Activated CD4-positive, CD25-positive, alpha-beta regulatory T cell treated with anti-CD3 and anti-CD28 coated beads, Interleukin-2, amount 50 U/mL, for 16 hours (primary cell): ENCODE results near the gene ZNF846.
A peak's percentile ranks its signal among the peaks of the same experiment; 100 is the strongest.
"Not testable (repeated sequence)": the region's sequence is repeated elsewhere in the genome, so short reads cannot be mapped to it uniquely, and the experiment has no call there.

Source experiments
- DNase-seq: peaks from one replicate; pipeline ENCODE4 v3.0.0-alpha.2; 2020; ENCODE audit warnings: low read depth, low spot score

Gene ZNF846

DNA sequence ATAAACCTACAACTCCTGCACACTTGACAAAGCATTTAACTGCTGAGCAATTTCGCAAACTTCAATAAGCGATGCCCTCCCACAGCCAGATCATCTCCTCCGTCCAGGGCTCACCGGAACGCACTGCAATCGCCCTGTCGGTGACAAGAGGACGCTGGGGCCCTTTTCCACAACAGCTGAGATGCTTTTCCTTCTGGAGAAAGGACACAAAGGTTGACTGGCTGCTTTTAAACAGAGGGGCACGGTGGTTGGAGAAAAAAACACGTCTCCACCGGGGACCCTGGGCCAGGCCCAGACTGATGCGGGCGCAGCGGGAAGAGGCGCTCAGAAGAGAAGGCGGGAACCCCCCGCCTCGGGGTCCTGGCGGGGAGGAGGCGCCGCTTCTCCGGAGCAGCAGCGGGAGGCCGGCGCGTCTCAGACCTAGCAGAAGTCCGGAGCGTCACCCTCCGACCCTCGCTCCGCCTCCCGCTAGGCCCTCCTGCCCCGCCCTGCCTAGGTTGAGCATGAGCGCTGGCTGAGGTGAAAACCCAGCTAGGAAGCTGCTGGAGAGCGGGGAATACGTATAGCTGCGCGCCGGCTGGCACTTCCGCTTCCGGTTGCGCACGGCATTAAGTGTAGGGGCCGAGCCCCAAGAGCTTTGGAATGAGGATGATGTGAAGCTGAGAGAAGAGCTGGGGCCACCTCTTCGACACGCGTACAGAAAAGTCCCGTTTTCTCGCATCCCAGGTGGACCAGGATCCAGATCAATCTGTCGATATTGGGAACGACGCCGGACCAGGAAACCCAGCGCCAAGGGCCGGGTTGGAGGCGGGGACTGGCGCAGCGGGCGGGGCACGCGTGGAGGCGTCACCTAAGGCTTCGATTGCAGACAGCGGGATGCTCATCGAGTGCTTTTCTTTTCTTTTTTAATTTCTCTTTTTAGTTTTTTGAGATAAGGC is at the start of gene ZNF846:
ZNF846 (minus strand) TSS at position 564 of the 938 bp plus-strand sequence. CDS start 3,788 bp downstream, outside the sequence.
- DNase-seq, result peak; percentile 83

GRCh38 chr19:9818175-9818733 is 49.7 kb upstream of the ZNF846 start:
- DNase-seq, result no peak

GRCh38 chr19:9811139-9811538 is 42.6 kb upstream of the ZNF846 start:
- DNase-seq, result no peak

- DNase-seq, result peak; percentile 10
These were observed 40.6 kb upstream of the ZNF846 start for GRCh38 chr19:9808855-9809824.

DNA sequence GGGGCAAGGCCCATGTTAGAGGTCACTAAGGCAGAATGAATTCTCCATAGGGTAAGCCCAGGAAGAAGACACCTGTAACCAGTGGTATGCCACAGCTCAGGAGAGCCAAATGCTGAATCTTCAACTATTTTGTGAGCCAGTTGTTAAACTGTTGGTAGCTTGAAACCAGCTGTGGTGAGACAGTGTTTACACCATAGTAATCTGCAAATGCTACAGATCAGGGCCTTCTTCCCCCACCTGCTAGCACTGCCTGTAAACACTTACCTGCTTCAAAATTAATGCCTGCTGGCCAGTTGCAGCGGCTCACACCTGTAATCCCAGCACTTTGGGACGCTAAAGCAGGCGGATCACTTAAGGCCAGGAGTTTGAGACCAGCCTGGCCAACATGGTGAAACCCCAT is 38.3 kb upstream of the ZNF846 start:
- DNase-seq, result no peak

DNA sequence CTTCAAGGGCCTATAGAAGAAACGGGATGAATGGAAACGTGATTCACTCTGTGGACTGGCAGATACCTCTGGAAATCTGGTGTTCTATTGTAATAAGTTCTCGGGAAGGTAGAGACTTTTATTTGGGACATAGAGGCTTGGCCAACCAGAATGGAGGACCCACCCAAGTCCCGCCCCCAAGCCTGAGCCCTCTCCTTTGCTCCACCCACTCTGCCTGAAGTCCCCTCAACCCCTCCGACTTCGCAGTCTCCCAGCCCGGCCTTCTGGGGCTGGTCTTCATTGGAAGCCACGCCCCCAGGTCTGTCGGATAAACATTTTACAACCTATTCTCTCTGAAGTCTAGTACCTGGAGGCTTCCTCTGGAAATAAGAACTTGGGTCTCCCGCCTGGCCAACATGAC is 33.4 kb upstream of the ZNF846 start:
- DNase-seq, result no peak

DNA sequence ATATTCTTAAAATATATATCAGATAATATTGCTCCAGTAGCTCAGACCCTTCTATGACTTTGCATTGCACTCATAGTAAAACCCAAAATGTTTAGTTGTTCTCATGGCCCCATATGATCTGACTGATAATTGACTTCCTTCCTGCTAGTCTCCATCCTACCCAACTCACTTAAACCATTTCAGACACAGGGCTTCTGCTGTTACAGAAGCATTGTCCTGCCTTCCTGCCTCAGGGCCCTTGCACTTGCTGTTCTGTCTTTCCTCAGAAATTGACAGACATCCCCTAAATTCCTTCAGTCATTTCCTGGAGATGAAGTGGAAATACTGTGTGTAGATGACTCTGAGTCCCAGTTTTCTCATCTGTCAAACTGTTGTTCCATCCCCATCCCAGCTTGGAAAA is 30.6 kb upstream of the ZNF846 start:
- no peak for DNase-seq

GRCh38 chr19:9797871-9798270 is 29.3 kb upstream of the ZNF846 start:
- no peak for DNase-seq

GRCh38 chr19:9796113-9796773 is 27.7 kb upstream of the ZNF846 start:
- peak; percentile 81 for DNase-seq

- DNase-seq, result peak; percentile 31
These were observed 24.6 kb upstream of the ZNF846 start for GRCh38 chr19:9793071-9793591.

- peak; percentile 84 for DNase-seq
These were observed 23.9 kb upstream of the ZNF846 start for GRCh38 chr19:9792206-9793070.

GRCh38 chr19:9791552-9792205 is 23.1 kb upstream of the ZNF846 start:
- DNase-seq, result peak; percentile 87

GRCh38 chr19:9791073-9791367 is 22.5 kb upstream of the ZNF846 start:
- DNase-seq, result not testable (repeated sequence)

GRCh38 chr19:9789579-9789978 is 21.0 kb upstream of the ZNF846 start:
- not testable (repeated sequence) for DNase-seq

DNA sequence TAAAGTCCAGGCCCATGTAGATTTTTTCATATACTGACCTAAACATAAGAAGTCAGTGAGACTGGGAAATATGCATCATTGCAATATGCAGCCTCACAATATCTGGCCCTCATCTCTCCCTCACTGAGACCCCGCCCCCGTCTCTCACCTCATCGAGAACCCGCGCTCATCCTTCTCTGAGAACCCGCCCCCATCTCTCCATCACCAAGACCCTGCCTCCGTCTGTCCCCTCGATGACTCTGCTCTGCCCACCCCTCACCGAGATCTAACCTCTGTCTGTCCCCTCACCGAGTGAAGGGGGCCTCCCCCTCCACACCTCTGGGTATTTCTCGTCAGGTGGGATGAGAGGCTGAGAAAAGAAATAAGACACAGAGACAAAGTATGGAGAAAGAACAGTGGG is 20.5 kb upstream of the ZNF846 start:
- no peak for DNase-seq

DNA sequence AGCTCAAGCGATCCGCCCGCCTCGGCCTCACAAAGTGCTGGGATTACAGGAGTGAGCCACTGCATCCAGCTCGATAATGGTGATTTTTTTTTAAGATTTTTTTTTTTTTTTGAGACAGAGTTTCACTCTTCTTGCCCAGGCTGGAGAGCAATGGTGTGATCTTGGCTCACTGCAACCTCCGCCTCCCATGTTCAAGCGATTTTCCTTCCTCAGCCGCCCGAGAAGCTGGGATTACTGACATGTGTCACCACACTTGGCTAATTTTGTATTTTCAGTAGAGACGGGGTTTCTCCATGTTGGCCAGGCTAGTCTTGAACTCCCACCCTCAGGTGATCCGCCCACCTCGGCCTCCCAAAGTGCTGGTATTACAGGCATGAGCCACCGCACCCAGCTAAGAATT is 20.1 kb upstream of the ZNF846 start:
- not testable (repeated sequence) for DNase-seq

- no peak for DNase-seq
These were observed 18.3 kb upstream of the ZNF846 start for GRCh38 chr19:9786819-9787218.

- no peak for DNase-seq
These were observed 17.8 kb upstream of the ZNF846 start for GRCh38 chr19:9786342-9786741.
